ENCODE measurements around the gene ATG9A. TPM values are rescaled to one million over a fixed set of nuclear protein-coding genes. Genes with fewer than 3 reads are reported as not detected.

Gene ATG9A
- total and polyA plus RNA-seq, 2 donors (not counting 3 experiments of a cell fraction or from before 2014, with no cell fraction given): 65.5 to 95.0 TPM

GRCh38 chr2:219173176-219173575, 56.3 kb downstream of the ATG9A start:
- H3K27me3 ChIP-seq (ENCODE audit: control insufficient read depth in 2 of 2, insufficient read depth in 2 of 2, low read length in 2 of 2): no peaks in the 10 kb centered on the region
- H3K9me3 ChIP-seq (replicated peaks; ENCODE audit: control insufficient read depth, insufficient read depth, low read length): no peaks in the 10 kb centered on the region
- H3K27ac ChIP-seq (ENCODE audit: insufficient read depth, low read depth, low read length): no peak overlapping the region
- dilution Hi-C loops (cut with MboI; ENCODE audit: extremely low pct_ligation_motif_present, low sequenced_read_pairs) (no loop called here), intact Hi-C loops (cut with micrococcal nuclease) (no loop called here)
- peaks cover 8% of the 10 kb centered on the region for H3K4me1 ChIP-seq (ENCODE audit: control insufficient read depth, extremely low read depth, insufficient read depth, low read length)
- no peaks in the 10 kb centered on the region for H3K9me1 ChIP-seq (replicated peaks; ENCODE audit: control insufficient read depth, extremely low read depth, insufficient read depth, low read length)
- CTCF ChIA-PET: interaction anchor here (2.9 to 5.2 kb wide), 2 partner anchors 122 to 144 kb away, joined by 9 to 32 read pairs; no protein-coding TSS in a partner anchor
- H3K9ac ChIP-seq (replicated peaks; ENCODE audit: extremely low read depth, insufficient read depth, low read length): no peak overlapping the region
- FAIRE-seq: no peak
- POLR2A ChIA-PET: no interaction called here
- no TSS peak for BruUV-seq (replicated peaks)
- H3K4me2 ChIP-seq (ENCODE audit: insufficient read depth, low read length): no peak overlapping the region
- H3K79me2 ChIP-seq (ENCODE audit: control insufficient read depth, insufficient read depth, low read length): peaks cover 6% of the 10 kb centered on the region
- H3K36me3 ChIP-seq (ENCODE audit: control insufficient read depth in 2 of 2, extremely low read depth in 1 of 2, insufficient read depth in 2 of 2, low read length in 2 of 2): peaks cover 0 to 19% of the 10 kb centered on the region in 2 experiments
- TF ChIP-seq POLR2AphosphoS5 (IDR thresholded peaks at IDR 0.05; ENCODE audit: insufficient read depth, low read depth, low read length) (no peak), JUN (IDR thresholded peaks at IDR 0.05; ENCODE audit: borderline replicate concordance, insufficient read depth, insufficient read length, low read depth) (no peak), POLR2A (IDR thresholded peaks at IDR 0.05; ENCODE audit: low read depth, low read length) (no peak), GATA2 (IDR thresholded peaks at IDR 0.05; ENCODE audit: insufficient read depth, insufficient read length, low read depth, low read length) (no peak)
- H4K20me1 ChIP-seq (replicated peaks; ENCODE audit: control insufficient read depth, extremely low read depth, insufficient read depth, low read length): peaks cover 3% of the 10 kb centered on the region
- no peak overlapping the region for H3K4me3 ChIP-seq (replicated peaks in 1 of 3; ENCODE audit: insufficient read depth in 1 of 3, low read depth in 1 of 3, low read length in 3 of 3)
- DNase-seq (ENCODE audit: low read depth, low spot score): no peak
- no peak overlapping the region for H2AFZ ChIP-seq (ENCODE audit: low read depth, low read length)

DNA sequence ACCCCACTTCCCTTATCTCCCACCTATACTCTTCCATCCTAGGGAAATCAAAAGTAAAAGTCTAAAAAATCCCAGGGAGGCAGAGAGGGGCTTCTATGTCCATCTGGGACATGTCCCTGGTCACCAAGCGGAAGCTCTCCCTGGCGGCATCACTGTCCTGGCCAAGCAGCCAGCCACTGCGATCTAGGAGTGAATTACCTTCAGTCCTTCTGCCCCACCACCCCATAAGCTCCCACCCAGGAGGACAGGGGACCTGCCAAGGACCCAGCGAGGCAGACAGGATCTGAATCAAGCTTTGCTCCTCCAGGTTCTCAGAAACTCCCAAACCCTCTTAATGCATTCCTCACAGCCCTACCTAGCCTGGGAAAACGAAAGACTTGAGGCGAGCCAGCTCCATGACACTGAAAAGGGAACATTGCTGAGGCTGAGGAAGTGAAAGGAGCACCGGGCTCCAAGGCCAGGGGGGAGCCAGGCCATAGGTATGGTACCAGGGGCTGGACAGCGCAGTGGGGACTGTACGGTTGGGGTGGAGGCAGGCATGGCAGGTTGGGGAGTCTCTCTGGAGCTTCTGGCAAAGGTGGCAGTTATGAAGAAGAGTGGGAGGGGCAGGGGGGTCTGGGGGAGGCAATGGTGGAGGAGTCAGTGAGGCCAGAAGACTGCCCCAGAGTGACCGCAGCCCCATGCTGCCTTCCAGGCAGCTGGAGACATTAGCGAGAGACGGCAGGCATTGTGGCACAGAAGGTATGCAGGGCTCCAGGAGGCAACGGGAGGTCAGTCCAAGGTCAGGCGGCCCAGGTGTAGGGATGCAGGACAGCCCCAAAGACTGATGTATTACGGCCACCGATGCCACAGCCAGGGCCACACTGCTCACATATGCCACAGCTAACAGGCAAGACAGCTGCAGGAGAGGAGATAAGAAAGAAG, 56.9 kb downstream of the ATG9A start:
- ChIA-PET CTCF (interaction anchor here (0.6 to 5.2 kb wide), 9 partner anchors 8 to 143 kb away, joined by 3 to 32 read pairs (median 10); partner anchors contain the start of genes NHEJ1 and ZFAND2B), POLR2A (no interaction called here)
- dilution Hi-C loops (cut with MboI; ENCODE audit: extremely low pct_ligation_motif_present, low sequenced_read_pairs): no loop called here
- DNase-seq (ENCODE audit: low read depth, low spot score) (no peak), FAIRE-seq (no peak)
- no peak for TF ChIP-seq GATA2 (IDR thresholded peaks at IDR 0.05; ENCODE audit: insufficient read depth, insufficient read length, low read depth, low read length)
- TF ChIP-seq POLR2AphosphoS5 (IDR thresholded peaks at IDR 0.05; ENCODE audit: insufficient read depth, low read depth, low read length): no peak
- TF ChIP-seq MYC (IDR thresholded peaks at IDR 0.05; ENCODE audit: low read depth, low read length): no peak
- no peak for TF ChIP-seq JUN (IDR thresholded peaks at IDR 0.05; ENCODE audit: borderline replicate concordance, insufficient read depth, insufficient read length, low read depth)
- no peak for TF ChIP-seq FOS (IDR thresholded peaks at IDR 0.05; ENCODE audit: borderline replicate concordance, insufficient read depth, low read length)
- TF ChIP-seq POLR2A (IDR thresholded peaks at IDR 0.05; ENCODE audit: low read depth, low read length): no peak
- TF ChIP-seq, protein P1, sequence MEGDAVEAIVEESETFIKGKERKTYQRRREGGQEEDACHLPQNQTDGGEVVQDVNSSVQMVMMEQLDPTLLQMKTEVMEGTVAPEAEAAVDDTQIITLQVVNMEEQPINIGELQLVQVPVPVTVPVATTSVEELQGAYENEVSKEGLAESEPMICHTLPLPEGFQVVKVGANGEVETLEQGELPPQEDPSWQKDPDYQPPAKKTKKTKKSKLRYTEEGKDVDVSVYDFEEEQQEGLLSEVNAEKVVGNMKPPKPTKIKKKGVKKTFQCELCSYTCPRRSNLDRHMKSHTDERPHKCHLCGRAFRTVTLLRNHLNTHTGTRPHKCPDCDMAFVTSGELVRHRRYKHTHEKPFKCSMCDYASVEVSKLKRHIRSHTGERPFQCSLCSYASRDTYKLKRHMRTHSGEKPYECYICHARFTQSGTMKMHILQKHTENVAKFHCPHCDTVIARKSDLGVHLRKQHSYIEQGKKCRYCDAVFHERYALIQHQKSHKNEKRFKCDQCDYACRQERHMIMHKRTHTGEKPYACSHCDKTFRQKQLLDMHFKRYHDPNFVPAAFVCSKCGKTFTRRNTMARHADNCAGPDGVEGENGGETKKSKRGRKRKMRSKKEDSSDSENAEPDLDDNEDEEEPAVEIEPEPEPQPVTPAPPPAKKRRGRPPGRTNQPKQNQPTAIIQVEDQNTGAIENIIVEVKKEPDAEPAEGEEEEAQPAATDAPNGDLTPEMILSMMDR (IDR thresholded peaks at IDR 0.05; ENCODE audit: extremely low read depth in 1 of 2, insufficient read depth in 1 of 2, low read depth in 1 of 2, low read length in 2 of 2): no peak
- TF ChIP-seq, protein P2, sequence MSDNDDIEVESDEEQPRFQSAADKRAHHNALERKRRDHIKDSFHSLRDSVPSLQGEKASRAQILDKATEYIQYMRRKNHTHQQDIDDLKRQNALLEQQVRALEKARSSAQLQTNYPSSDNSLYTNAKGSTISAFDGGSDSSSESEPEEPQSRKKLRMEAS (IDR thresholded peaks at IDR 0.05; ENCODE audit: insufficient read depth, insufficient read length): no peak
- TF ChIP-seq EZH2 (IDR thresholded peaks at IDR 0.05; ENCODE audit: borderline replicate concordance, low read depth, low read length, severe bottlenecking): no peak
- H3K4me3 ChIP-seq (replicated peaks in 1 of 3; ENCODE audit: insufficient read depth in 1 of 3, low read depth in 1 of 3, low read length in 3 of 3): no peak overlapping the region
- intact Hi-C loops (cut with micrococcal nuclease): no loop called here
- H3K27ac ChIP-seq (ENCODE audit: insufficient read depth, low read depth, low read length): no peak overlapping the region
- no peak overlapping the region for H2AFZ ChIP-seq (ENCODE audit: low read depth, low read length)
- peaks cover 6% of the 10 kb centered on the region for H3K4me1 ChIP-seq (ENCODE audit: control insufficient read depth, extremely low read depth, insufficient read depth, low read length)
- H3K9ac ChIP-seq (replicated peaks; ENCODE audit: extremely low read depth, insufficient read depth, low read length): no peak overlapping the region
- peaks cover 6% of the 10 kb centered on the region for H3K79me2 ChIP-seq (ENCODE audit: control insufficient read depth, insufficient read depth, low read length)
- H3K9me3 ChIP-seq (replicated peaks; ENCODE audit: control insufficient read depth, insufficient read depth, low read length): no peaks in the 10 kb centered on the region
- H3K27me3 ChIP-seq (ENCODE audit: control insufficient read depth in 2 of 2, insufficient read depth in 2 of 2, low read length in 2 of 2): no peaks in the 10 kb centered on the region
- no TSS peak for BruUV-seq (replicated peaks)
- peaks cover 0 to 19% of the 10 kb centered on the region in 2 experiments for H3K36me3 ChIP-seq (ENCODE audit: control insufficient read depth in 2 of 2, extremely low read depth in 1 of 2, insufficient read depth in 2 of 2, low read length in 2 of 2)
- H3K4me2 ChIP-seq (ENCODE audit: insufficient read depth, low read length): no peak overlapping the region
- no peaks in the 10 kb centered on the region for H3K9me1 ChIP-seq (replicated peaks; ENCODE audit: control insufficient read depth, extremely low read depth, insufficient read depth, low read length)
- H4K20me1 ChIP-seq (replicated peaks; ENCODE audit: control insufficient read depth, extremely low read depth, insufficient read depth, low read length): peaks cover 3% of the 10 kb centered on the region

Measured in endothelial cell of umbilical vein (primary cell).